ENCODE measurements around the gene CLK3. TPM values are rescaled to one million over a fixed set of nuclear protein-coding genes. Genes with fewer than 3 reads are reported as not detected.

The CLK3 gene
- total and polyA plus RNA-seq, 2 donors (not counting 1 experiment from before 2014, with no cell fraction given) = 176 to 350 TPM

DNA sequence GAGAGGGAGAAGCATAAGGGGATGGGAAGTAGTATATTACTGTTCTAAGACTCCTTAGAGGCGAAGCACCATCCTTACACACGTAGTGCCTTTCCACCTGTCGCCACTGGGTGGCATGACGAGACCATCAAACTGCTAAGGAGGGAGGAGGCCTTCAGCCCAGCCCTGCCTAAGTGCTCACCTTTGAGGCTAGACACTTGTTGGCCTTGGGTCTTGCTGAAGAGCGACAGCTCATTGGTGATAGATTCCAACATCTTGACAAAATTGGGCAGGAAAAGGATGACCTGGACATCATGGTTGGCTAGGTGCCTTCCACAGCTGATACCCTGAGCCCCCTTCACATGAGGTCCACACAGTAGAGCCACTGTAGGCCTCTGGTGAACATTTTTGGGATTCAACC, 19.6 kb downstream of the CLK3 start:
- peaks cover 42% of the 10 kb centered on the region for H4K20me1 ChIP-seq (ENCODE audit: control insufficient read depth, insufficient read depth, low read length, poor library complexity, severe bottlenecking)
- DNase-seq (peak; percentile 83), ATAC-seq (ENCODE audit: low read depth) (peak; percentile 71)
- H3K9ac ChIP-seq (ENCODE audit: low read length) = no peak overlapping the region
- H3K27ac ChIP-seq (ENCODE audit: low read length in 2 of 2) = no peak overlapping the region
- H3K4me1 ChIP-seq (ENCODE audit: control insufficient read depth in 2 of 2, insufficient read depth in 2 of 2, low read length in 2 of 2) = peaks cover 8 to 20% of the 10 kb centered on the region in 2 donors
- POLR2A ChIA-PET = no interaction called here
- CTCF ChIA-PET = interaction anchor here (0.5 to 23.4 kb wide), 33 partner anchors 12 to 324 kb away, joined by 3 to 596 read pairs (median 4); partner anchors contain the start of genes ARID3B, CLK3, COX5A and CSK
- H3K4me3 Mint-ChIP-seq = no peak overlapping the region
- H3K9me3 ChIP-seq (ENCODE audit: control extremely low read depth in 1 of 3, control insufficient read depth in 2 of 3, insufficient read depth in 1 of 3, low read length in 2 of 3) = no peaks in the 10 kb centered on the region
- no peaks in the 10 kb centered on the region for H3K9me3 Mint-ChIP-seq (ENCODE audit: insufficient read depth)
- H3K4me2 ChIP-seq (replicated peaks; ENCODE audit: low read depth, low read length, poor library complexity, severe bottlenecking) = no peak overlapping the region
- H3K4me3 ChIP-seq (ENCODE audit: control extremely low read depth in 1 of 5, extremely low read depth in 1 of 5, insufficient read depth in 1 of 5, low read depth in 2 of 5, low read length in 4 of 5) = no peak overlapping the region
- no peak overlapping the region for H2AFZ ChIP-seq (ENCODE audit: insufficient read depth, low read depth, low read length, poor library complexity, severe bottlenecking)
- H3K36me3 ChIP-seq (replicated peaks in 1 of 2; ENCODE audit: control extremely low read depth in 1 of 2, control insufficient read depth in 1 of 2, extremely low read depth in 1 of 2, insufficient read depth in 2 of 2, low read length in 1 of 2) = peaks cover 0 to 97% of the 10 kb centered on the region in 2 experiments
- H3K27me3 Mint-ChIP-seq = no peaks in the 10 kb centered on the region
- intact Hi-C loops (cut with micrococcal nuclease) = loop anchor here (1.0 to 10.0 kb wide), 5 partner anchors 133 to 570 kb away; partner anchors contain the start of gene C15orf39
- no peaks in the 10 kb centered on the region for H3K27me3 ChIP-seq (replicated peaks in 1 of 4; ENCODE audit: control extremely low read depth in 1 of 4, control insufficient read depth in 3 of 4, insufficient read depth in 4 of 4, low read length in 3 of 4)
- TF ChIP-seq EZH2 (IDR thresholded peaks at IDR 0.05; ENCODE audit: borderline replicate concordance, insufficient read depth, low read depth, low read length, poor library complexity, severe bottlenecking) = no peak
- TF ChIP-seq, protein P1, sequence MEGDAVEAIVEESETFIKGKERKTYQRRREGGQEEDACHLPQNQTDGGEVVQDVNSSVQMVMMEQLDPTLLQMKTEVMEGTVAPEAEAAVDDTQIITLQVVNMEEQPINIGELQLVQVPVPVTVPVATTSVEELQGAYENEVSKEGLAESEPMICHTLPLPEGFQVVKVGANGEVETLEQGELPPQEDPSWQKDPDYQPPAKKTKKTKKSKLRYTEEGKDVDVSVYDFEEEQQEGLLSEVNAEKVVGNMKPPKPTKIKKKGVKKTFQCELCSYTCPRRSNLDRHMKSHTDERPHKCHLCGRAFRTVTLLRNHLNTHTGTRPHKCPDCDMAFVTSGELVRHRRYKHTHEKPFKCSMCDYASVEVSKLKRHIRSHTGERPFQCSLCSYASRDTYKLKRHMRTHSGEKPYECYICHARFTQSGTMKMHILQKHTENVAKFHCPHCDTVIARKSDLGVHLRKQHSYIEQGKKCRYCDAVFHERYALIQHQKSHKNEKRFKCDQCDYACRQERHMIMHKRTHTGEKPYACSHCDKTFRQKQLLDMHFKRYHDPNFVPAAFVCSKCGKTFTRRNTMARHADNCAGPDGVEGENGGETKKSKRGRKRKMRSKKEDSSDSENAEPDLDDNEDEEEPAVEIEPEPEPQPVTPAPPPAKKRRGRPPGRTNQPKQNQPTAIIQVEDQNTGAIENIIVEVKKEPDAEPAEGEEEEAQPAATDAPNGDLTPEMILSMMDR (IDR thresholded peaks at IDR 0.05) = peak; percentile 88
- peaks cover 18% of the 10 kb centered on the region for H3K4me1 Mint-ChIP-seq
- H3K79me2 ChIP-seq (ENCODE audit: control insufficient read depth, insufficient read depth, low read length) = no peaks in the 10 kb centered on the region
- H3K27ac Mint-ChIP-seq = peak overlapping the region; percentile 33
- WGBS (ENCODE audit: insufficient coverage) = 34% methylated on average over 4 of the region's 5 CpGs

DNA sequence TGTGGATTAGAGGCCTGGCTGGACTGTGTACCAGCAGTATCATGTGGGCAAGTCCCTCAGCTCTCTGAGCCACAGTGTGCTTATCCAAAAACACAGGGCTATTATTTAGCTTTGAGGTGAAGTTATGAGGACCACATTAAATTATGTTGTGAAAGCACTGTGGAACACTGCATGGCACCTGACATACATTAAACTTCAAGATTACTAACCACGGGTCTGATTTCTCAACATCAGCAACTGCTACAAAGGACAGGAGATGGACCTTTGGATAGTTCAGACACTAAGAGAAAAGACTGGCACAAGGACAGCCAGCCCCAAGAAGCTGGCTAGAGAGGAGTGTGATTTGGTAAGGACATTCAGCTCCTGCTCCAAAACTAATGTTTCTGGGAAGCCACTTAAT, 21.3 kb downstream of the CLK3 start:
- Histone ChIP-seq H3K9me3 (ENCODE audit: control extremely low read depth in 1 of 3, control insufficient read depth in 2 of 3, insufficient read depth in 1 of 3, low read length in 2 of 3) (no peaks in the 10 kb centered on the region), H2AFZ (ENCODE audit: insufficient read depth, low read depth, low read length, poor library complexity, severe bottlenecking) (no peak overlapping the region), H3K36me3 (replicated peaks in 1 of 2; ENCODE audit: control extremely low read depth in 1 of 2, control insufficient read depth in 1 of 2, extremely low read depth in 1 of 2, insufficient read depth in 2 of 2, low read length in 1 of 2) (peaks cover 0 to 97% of the 10 kb centered on the region in 2 experiments), H3K4me1 (ENCODE audit: control insufficient read depth in 2 of 2, insufficient read depth in 2 of 2, low read length in 2 of 2) (peaks cover 0 to 2% of the 10 kb centered on the region in 2 donors), H4K20me1 (ENCODE audit: control insufficient read depth, insufficient read depth, low read length, poor library complexity, severe bottlenecking) (peaks cover 24% of the 10 kb centered on the region), H3K27me3 (replicated peaks in 1 of 4; ENCODE audit: control extremely low read depth in 1 of 4, control insufficient read depth in 3 of 4, insufficient read depth in 4 of 4, low read length in 3 of 4) (no peaks in the 10 kb centered on the region), H3K4me3 (ENCODE audit: control extremely low read depth in 1 of 5, extremely low read depth in 1 of 5, insufficient read depth in 1 of 5, low read depth in 2 of 5, low read length in 4 of 5) (no peak overlapping the region), H3K27ac (ENCODE audit: low read length in 2 of 2) (no peak overlapping the region), H3K9ac (ENCODE audit: low read length) (no peak overlapping the region), H3K79me2 (ENCODE audit: control insufficient read depth, insufficient read depth, low read length) (no peaks in the 10 kb centered on the region), H3K4me2 (replicated peaks; ENCODE audit: low read depth, low read length, poor library complexity, severe bottlenecking) (no peak overlapping the region)
- H3K27me3 Mint-ChIP-seq = no peaks in the 10 kb centered on the region
- no peak for DNase-seq
- no peak overlapping the region for H3K4me3 Mint-ChIP-seq
- TF ChIP-seq, protein P1 (IDR thresholded peaks at IDR 0.05) = no peak
- TF ChIP-seq EZH2 (IDR thresholded peaks at IDR 0.05; ENCODE audit: borderline replicate concordance, insufficient read depth, low read depth, low read length, poor library complexity, severe bottlenecking) = no peak
- POLR2A ChIA-PET = no interaction called here
- intact Hi-C loops (cut with micrococcal nuclease) = loop anchor here (10.0 kb wide), 1 partner anchor 568 kb away; the partner anchor contains the start of gene C15orf39
- CTCF ChIA-PET = interaction anchor here (0.6 to 23.4 kb wide), 16 partner anchors 14 to 386 kb away, joined by 3 to 596 read pairs (median 12); partner anchors contain the start of genes CLK3, CSK and CYP11A1
- no peak for ATAC-seq (ENCODE audit: low read depth)
- peaks cover 1% of the 10 kb centered on the region for H3K4me1 Mint-ChIP-seq
- no peaks in the 10 kb centered on the region for H3K9me3 Mint-ChIP-seq (ENCODE audit: insufficient read depth)
- H3K27ac Mint-ChIP-seq = no peak overlapping the region
- 83% methylated on average over 1 of the region's 1 CpG for WGBS (ENCODE audit: insufficient coverage)
